B cell (primary cell): ENCODE data around the gene GJA9.

Source experiments
- CTCF ChIP-seq: fragments of 200-600 bp; IDR thresholded peaks from one replicate; pipeline ENCODE4 v1.8.0; 2022; ENCODE audit warnings: antibody characterized with exemption, mild to moderate bottlenecking
- EZH2 ChIP-seq: IDR thresholded peaks from 2 replicates; pipeline ENCODE4 v1.6.1; 2012; ENCODE audit warnings: borderline replicate concordance, low read depth, mild to moderate bottlenecking, moderate library complexity, low read length; ENCODE audit not compliant: insufficient read depth, poor library complexity, severe bottlenecking

DNA sequence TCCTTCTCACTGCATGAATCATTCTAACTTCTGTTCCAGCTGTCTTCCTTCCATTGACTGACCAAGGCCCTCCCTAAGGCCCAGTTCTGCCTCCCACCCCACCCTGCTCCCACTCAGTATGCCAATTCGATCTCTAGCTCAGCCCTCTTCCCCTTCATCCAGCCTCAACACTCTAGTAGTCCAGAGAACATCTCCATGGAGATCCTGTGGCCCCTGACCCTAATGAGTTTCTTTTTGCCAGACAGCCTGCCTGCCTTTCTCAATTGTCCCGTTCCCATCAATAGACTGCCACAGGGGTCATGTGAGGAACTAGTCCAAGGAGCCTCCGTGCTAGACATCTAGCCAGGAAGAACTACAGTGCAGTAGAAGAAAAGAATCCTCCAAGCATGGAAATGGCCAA, 48.2 kb downstream of the GJA9 start:
- no peak for TF ChIP-seq CTCF
- no peak for TF ChIP-seq EZH2
